Measurements from ENCODE around the gene ADORA2B.
"Not testable (repeated sequence)": the region's sequence is repeated elsewhere in the genome, so short reads cannot be mapped to it uniquely, and the experiment has no call there.

GRCh38 chr17:15979013-15979412 is 34.1 kb downstream of the ADORA2B start:
- TF ChIP-seq, protein P1, sequence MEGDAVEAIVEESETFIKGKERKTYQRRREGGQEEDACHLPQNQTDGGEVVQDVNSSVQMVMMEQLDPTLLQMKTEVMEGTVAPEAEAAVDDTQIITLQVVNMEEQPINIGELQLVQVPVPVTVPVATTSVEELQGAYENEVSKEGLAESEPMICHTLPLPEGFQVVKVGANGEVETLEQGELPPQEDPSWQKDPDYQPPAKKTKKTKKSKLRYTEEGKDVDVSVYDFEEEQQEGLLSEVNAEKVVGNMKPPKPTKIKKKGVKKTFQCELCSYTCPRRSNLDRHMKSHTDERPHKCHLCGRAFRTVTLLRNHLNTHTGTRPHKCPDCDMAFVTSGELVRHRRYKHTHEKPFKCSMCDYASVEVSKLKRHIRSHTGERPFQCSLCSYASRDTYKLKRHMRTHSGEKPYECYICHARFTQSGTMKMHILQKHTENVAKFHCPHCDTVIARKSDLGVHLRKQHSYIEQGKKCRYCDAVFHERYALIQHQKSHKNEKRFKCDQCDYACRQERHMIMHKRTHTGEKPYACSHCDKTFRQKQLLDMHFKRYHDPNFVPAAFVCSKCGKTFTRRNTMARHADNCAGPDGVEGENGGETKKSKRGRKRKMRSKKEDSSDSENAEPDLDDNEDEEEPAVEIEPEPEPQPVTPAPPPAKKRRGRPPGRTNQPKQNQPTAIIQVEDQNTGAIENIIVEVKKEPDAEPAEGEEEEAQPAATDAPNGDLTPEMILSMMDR (IDR thresholded peaks at IDR 0.05), result not testable (repeated sequence)
- TF ChIP-seq POLR2A (IDR thresholded peaks at IDR 0.05), result not testable (repeated sequence)

Data from right lobe of liver (tissue), 4 donors.